Nephron (organoid): ENCODE results near the gene DCDC2C.
"Not testable (repeated sequence)": the region's sequence is repeated elsewhere in the genome, so short reads cannot be mapped to it uniquely, and the experiment has no call there.

Experiments
- H3K27ac Mint-ChIP-seq, 3 experiments: 2 replicates each; pipeline ENCODE4 v1.8.0; 2020; ENCODE audit warnings: mixed read lengths in 3 of 3, mild to moderate bottlenecking in 2 of 3, moderate library complexity in 1 of 3
- H3K27me3 Mint-ChIP-seq: 2 replicates; pipeline ENCODE4 v1.8.0; 2021; ENCODE audit warnings: low read depth, mild to moderate bottlenecking, moderate library complexity, mixed read lengths
- H3K36me3 Mint-ChIP-seq: 2 replicates; pipeline ENCODE4 v1.8.0; 2020; ENCODE audit warnings: low read depth, mixed read lengths
- H3K4me1 Mint-ChIP-seq: 2 replicates; pipeline ENCODE4 v1.8.0; 2020; ENCODE audit warnings: mixed read lengths
- H3K4me3 Mint-ChIP-seq, 3 experiments: 2 replicates each; pipeline ENCODE4 v1.8.0; 2020; ENCODE audit warnings: mild to moderate bottlenecking in 3 of 3, mixed read lengths in 3 of 3, moderate library complexity in 2 of 3
- H3K9me3 Mint-ChIP-seq: 2 replicates; pipeline ENCODE4 v1.8.0; 2020; ENCODE audit warnings: mixed read lengths
- CTCF ChIP-seq, 3 experiments: fragments of 200-600 bp; sonication (generic); IDR thresholded peaks; one replicate each; pipeline ENCODE4 v1.5.0; 2021; ENCODE audit warnings: antibody characterized with exemption in 3 of 3; ENCODE audit not compliant: unreplicated experiment in 3 of 3

DCDC2C gene

GRCh38 chr2:3657881-3658280, 45.5 kb upstream of the DCDC2C start, which contains the start of gene ALLC:
Gene ALLC, plus strand, starts transcription at chr2:3658200. Its CDS starts 12,958 bp downstream, at chr2:3671158.
- peaks cover 54% of the 10 kb centered on the region for H3K4me1 Mint-ChIP-seq
- no peak for TF ChIP-seq CTCF (IDR thresholded peaks at IDR 0.05; ENCODE audit: unreplicated experiment in 3 of 3)
- H3K36me3 Mint-ChIP-seq, result no peaks in the 10 kb centered on the region
- H3K27ac Mint-ChIP-seq, result peak within 1 kb of the TSS; percentile 76 to 95 (median 94)
- peak within 1 kb of the TSS in 1 of 3 experiments; percentile 38 for H3K4me3 Mint-ChIP-seq
- H3K9me3 Mint-ChIP-seq, result no peaks in the 10 kb centered on the region
- H3K27me3 Mint-ChIP-seq, result peaks cover 7% of the 10 kb centered on the region

GRCh38 chr2:3659447-3660432, 43.6 kb upstream of the DCDC2C start:
- Mint-ChIP-seq H3K36me3 (no peaks in the 10 kb centered on the region), H3K4me1 (peaks cover 50% of the 10 kb centered on the region), H3K27ac (peak overlapping the region; percentile 76 to 95 (median 94))

DNA sequence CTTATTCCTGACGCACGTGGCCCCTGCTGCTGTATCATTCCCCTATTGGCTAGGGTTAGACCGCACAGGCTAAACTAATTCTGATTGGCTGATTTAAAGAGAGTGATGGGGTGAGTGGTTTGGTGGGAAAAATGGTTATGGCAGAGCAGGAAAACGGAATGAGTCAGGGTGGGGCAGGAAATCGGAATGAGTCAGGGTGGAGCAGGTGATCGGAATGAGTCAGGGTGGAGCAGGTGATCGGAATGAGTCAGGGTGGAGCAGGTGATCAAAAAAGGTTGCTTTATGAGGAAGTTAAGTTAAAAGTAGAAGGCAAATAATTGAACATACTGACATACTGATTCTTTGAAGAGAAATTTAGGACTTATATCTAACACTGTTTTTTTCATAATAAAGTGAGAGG, 42.7 kb upstream of the DCDC2C start:
- not testable (repeated sequence) for H3K27me3 Mint-ChIP-seq, H3K4me3 Mint-ChIP-seq, H3K9me3 Mint-ChIP-seq, H3K36me3 Mint-ChIP-seq
- Mint-ChIP-seq H3K4me1 (peaks cover 50% of the 10 kb centered on the region), H3K27ac (peak overlapping the region in 1 of 3 experiments; percentile 46)

More at GRCh38 chr2:3659447-3660432, 43.6 kb upstream of the DCDC2C start:
- Mint-ChIP-seq H3K27me3 (peaks cover 4% of the 10 kb centered on the region), H3K4me3 (peak overlapping the region in 1 of 3 experiments; percentile 50), H3K9me3 (no peaks in the 10 kb centered on the region)
- TF ChIP-seq CTCF (IDR thresholded peaks at IDR 0.05; ENCODE audit: unreplicated experiment in 3 of 3), result no peak

- no peaks in the 10 kb centered on the region for H3K9me3 Mint-ChIP-seq
- H3K4me3 Mint-ChIP-seq, result no peak overlapping the region
- H3K4me1 Mint-ChIP-seq, result peaks cover 49% of the 10 kb centered on the region
- no peak for TF ChIP-seq CTCF (IDR thresholded peaks at IDR 0.05; ENCODE audit: unreplicated experiment in 3 of 3)
- H3K27me3 Mint-ChIP-seq, result peaks cover 4% of the 10 kb centered on the region
- no peak overlapping the region for H3K27ac Mint-ChIP-seq
- no peaks in the 10 kb centered on the region for H3K36me3 Mint-ChIP-seq
These were observed 42.2 kb upstream of the DCDC2C start for GRCh38 chr2:3661149-3661660.

DNA sequence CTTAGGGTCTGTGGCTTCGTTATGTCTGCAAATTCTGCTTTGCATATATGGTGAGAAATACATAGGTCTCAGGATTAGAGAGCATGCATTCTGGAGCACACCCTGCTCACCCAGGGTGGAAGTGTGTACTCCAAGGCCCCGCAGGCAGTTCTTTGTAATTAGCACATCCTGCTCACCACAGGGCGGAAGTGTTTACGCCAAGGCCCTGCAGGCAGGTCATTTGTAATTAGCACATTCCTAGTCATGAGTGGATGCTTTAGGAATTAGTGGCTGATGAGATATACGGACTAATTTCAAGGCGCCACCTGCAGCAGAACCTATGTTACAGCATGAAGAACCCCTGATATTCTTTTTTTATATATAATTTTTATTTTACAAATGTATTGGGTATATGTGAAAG, 41.1 kb upstream of the DCDC2C start:
- Mint-ChIP-seq H3K27me3 (peaks cover 4% of the 10 kb centered on the region), H3K4me1 (peaks cover 39% of the 10 kb centered on the region), H3K9me3 (no peaks in the 10 kb centered on the region), H3K36me3 (no peaks in the 10 kb centered on the region), H3K27ac (no peak overlapping the region), H3K4me3 (no peak overlapping the region)
- TF ChIP-seq CTCF (IDR thresholded peaks at IDR 0.05; ENCODE audit: unreplicated experiment in 3 of 3), result no peak

DNA sequence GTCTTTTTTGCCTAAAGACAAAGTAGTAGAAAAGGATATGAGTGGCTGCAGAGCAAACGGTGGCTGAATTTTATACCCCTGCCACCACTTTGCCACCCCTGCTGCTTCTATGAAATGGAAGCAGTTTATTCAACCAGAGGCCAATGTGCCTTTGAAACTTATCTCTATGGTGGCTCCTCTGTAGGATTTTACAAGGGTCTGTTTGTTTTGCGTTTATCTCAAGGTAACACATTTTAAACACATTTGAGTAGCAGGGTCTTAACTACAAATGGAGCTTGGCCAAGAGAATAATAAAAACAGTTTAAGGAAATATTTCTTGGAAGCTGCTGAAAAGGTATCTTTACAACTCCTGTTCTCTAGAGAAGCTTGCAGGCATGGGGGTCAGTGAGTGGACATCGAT, 39.3 kb upstream of the DCDC2C start:
- H3K27ac Mint-ChIP-seq, result no peak overlapping the region
- no peak overlapping the region for H3K4me3 Mint-ChIP-seq
- no peaks in the 10 kb centered on the region for H3K9me3 Mint-ChIP-seq
- H3K36me3 Mint-ChIP-seq, result no peaks in the 10 kb centered on the region
- H3K27me3 Mint-ChIP-seq, result peaks cover 4% of the 10 kb centered on the region
- TF ChIP-seq CTCF (IDR thresholded peaks at IDR 0.05; ENCODE audit: unreplicated experiment in 3 of 3), result no peak
- H3K4me1 Mint-ChIP-seq, result peaks cover 24% of the 10 kb centered on the region
